Nucleus accumbens (tissue), 56 donors: ENCODE results near the gene INPP5K.
"Not testable (repeated sequence)": the region's sequence is repeated elsewhere in the genome, so short reads cannot be mapped to it uniquely, and the experiment has no call there.

ENCODE experiments used
- DNase-seq, 56 donors: peaks; one replicate each; lab custom pipeline; 2025; lab: John Stamatoyannopoulos, UW

The INPP5K gene

GRCh38 chr17:1509290-1509881, 7.0 kb downstream of the INPP5K start:
- DNase-seq: no peak

- not testable (repeated sequence) for DNase-seq
These were observed 7.7 kb downstream of the INPP5K start for GRCh38 chr17:1508709-1509108.

GRCh38 chr17:1506649-1507267, 9.7 kb downstream of the INPP5K start:
- no peak for DNase-seq

- DNase-seq: no peak
These were observed 10.8 kb downstream of the INPP5K start for GRCh38 chr17:1505586-1505985.

- DNase-seq: no peak
These were observed 11.5 kb downstream of the INPP5K start for GRCh38 chr17:1504866-1505265.

GRCh38 chr17:1503699-1504098, 12.7 kb downstream of the INPP5K start:
- DNase-seq: no peak

GRCh38 chr17:1498869-1499268, 17.5 kb downstream of the INPP5K start:
- DNase-seq: no peak

GRCh38 chr17:1498233-1498632, 18.2 kb downstream of the INPP5K start:
- DNase-seq: no peak

- DNase-seq: no peak
These were observed 18.6 kb downstream of the INPP5K start for GRCh38 chr17:1497831-1498230.

- no peak for DNase-seq
These were observed 19.5 kb downstream of the INPP5K start for GRCh38 chr17:1496869-1497268.

GRCh38 chr17:1495265-1495989, 21.0 kb downstream of the INPP5K start:
- DNase-seq: peak in 1 of 56 donors; percentile 17

GRCh38 chr17:1494736-1495253, 21.6 kb downstream of the INPP5K start:
- no peak for DNase-seq

GRCh38 chr17:1494203-1494602, 22.2 kb downstream of the INPP5K start:
- DNase-seq: no peak

- DNase-seq: no peak
These were observed 23.0 kb downstream of the INPP5K start for GRCh38 chr17:1493291-1493980.

- DNase-seq: no peak
These were observed 23.9 kb downstream of the INPP5K start, which contains the start of gene MYO1C for GRCh38 chr17:1492249-1493206. MYO1C (minus strand) TSS chr17:1492686; CDS start chr17:1492487, 199 bp downstream.

GRCh38 chr17:1491443-1492248, 24.8 kb downstream of the INPP5K start:
- DNase-seq: peak in 12 of 56 donors; percentile 3 to 59 (median 20)

GRCh38 chr17:1490643-1491442, 25.6 kb downstream of the INPP5K start:
- peak in 15 of 56 donors; percentile 6 to 49 (median 31) for DNase-seq

- DNase-seq: no peak
These were observed 27.6 kb downstream of the INPP5K start for GRCh38 chr17:1488826-1489270.
